Adrenal gland (tissue), 12 donors: ENCODE results near the gene PLXDC2. TPM values are rescaled to one million over a fixed set of nuclear protein-coding genes. Genes with fewer than 3 reads are reported as not detected.

Experiments used
- DNase-seq, 7 donors: peaks; one replicate each; pipeline ENCODE4 v3.0.0-alpha.2; 2019 to 2020
- H3K27ac ChIP-seq, 5 donors: fragments of 200-600 bp; sonication (generic) in 4 of 5; 1 replicate in 3 of 5; 2 replicates in 2 of 5; pipeline versions ENCODE4 v1.5.1 to v1.8.0; 2016 to 2020; ENCODE audit warnings: mild to moderate bottlenecking in 1 of 5
- H3K27me3 ChIP-seq: fragments of 200-600 bp; 2 replicates; pipeline ENCODE4 v1.8.0; 2021
- H3K36me3 ChIP-seq, 2 donors: fragments of 200-600 bp; replicated peaks in 1 of 2; 1 replicate in 1 of 2; 2 replicates in 1 of 2; pipeline versions ENCODE4 v1.5.1 to v1.8.0; 2018 to 2022
- H3K4me1 ChIP-seq, 2 donors: fragments of 200-600 bp; replicated peaks in 1 of 2; 1 replicate in 1 of 2; 2 replicates in 1 of 2; pipeline versions ENCODE4 v1.5.1 to v1.8.0; 2018 to 2021
- H3K4me3 ChIP-seq, 4 donors: fragments of 200-600 bp; sonication (generic) in 3 of 4; one replicate each; pipeline ENCODE4 v1.5.1; 2016 to 2018
- H3K9me3 ChIP-seq, 3 donors: fragments of 200-600 bp; sonication (generic) in 1 of 3; replicated peaks in 1 of 3; 1 replicate in 2 of 3; 2 replicates in 1 of 3; pipeline versions ENCODE4 v1.5.1 to v1.8.0; 2016 to 2021
- POLR2A ChIP-seq, 2 donors: fragments of 450-650 bp; IDR thresholded peaks; one replicate each; pipeline ENCODE4 v1.6.1; 2017; ENCODE audit warnings: antibody characterized with exemption in 2 of 2, mild to moderate bottlenecking in 2 of 2, moderate library complexity in 1 of 2
- WGBS, 4 donors: extraction: QIAGEN DNeasy Blood & Tissue Kit in 2 of 4; methylation state at CpG; one replicate each; pipeline versions ENCODE4 v1.1.5 to v1.1.7; 2013 to 2017; 5-methylcytosine and 5-hydroxymethylcytosine counted together
- intact Hi-C, 2 donors: fragments of 100-400 bp; cut with DNase I; formaldehyde crosslinking; loops; one replicate each; pipeline versions ENCODE4 v1.14.1 to v1.15.0; 2022 to 2023
- polyA plus RNA-seq, 3 donors: library from polyadenylated mRNA; stranded (reverse); fragments of 200-250 nt in 2 of 3; fragments of 350-450 nt in 1 of 3; fragmentation: Illumina TruSeq in 1 of 3; extraction: RNeasy Lipid Tissue Mini Kit (QIAGEN cat#74804) in 1 of 3; gene quantifications; one replicate each; pipeline ENCODE4 v1.2.3, GENCODE V29; 2013 to 2014
- total RNA-seq, 9 donors: library from RNA; depleted of rRNA in 4 of 9; stranded (reverse); fragments of >200 nt in 4 of 9; fragments of 120-200 nt in 1 of 9; fragmentation: NEBNext Ultra II Directional in 1 of 9; extraction: Animal tissue kit (Norgen Biotek cat#: 25700) in 1 of 9; gene quantifications; one replicate each; pipeline versions ENCODE4 v1.1.0 to v1.2.4, GENCODE V29; 2013 to 2023
- TF ChIP-seq, protein P1 (sequence below), 6 experiments: fragments of 450-650 bp in 4 of 6; fragments of 200-600 bp in 2 of 6; sonication (generic) in 1 of 6; IDR thresholded peaks; 1 replicate in 5 of 6; 2 replicates in 1 of 6; pipeline versions ENCODE4 v1.5.1 to v1.8.0; 2016 to 2021; ENCODE audit warnings: antibody characterized with exemption in 6 of 6, mild to moderate bottlenecking in 2 of 6, moderate library complexity in 1 of 6
- donor health status: healthy with polysubstance abuse.
- donor health status: Bipolar disorder and iron deficiency.
- donor health status: DM: yes; HTN: yes; CAD: no.
- donor health status: DM: no; HTN: no; CAD: no.
- donor health status: DM: no; HTN: no; CAD: no.
- donor health status: DM: yes; HTN: yes; CAD: no.

Gene PLXDC2
- total and polyA plus RNA-seq, 12 donors, result 12.1 to 127 (median 75.1) TPM

DNA sequence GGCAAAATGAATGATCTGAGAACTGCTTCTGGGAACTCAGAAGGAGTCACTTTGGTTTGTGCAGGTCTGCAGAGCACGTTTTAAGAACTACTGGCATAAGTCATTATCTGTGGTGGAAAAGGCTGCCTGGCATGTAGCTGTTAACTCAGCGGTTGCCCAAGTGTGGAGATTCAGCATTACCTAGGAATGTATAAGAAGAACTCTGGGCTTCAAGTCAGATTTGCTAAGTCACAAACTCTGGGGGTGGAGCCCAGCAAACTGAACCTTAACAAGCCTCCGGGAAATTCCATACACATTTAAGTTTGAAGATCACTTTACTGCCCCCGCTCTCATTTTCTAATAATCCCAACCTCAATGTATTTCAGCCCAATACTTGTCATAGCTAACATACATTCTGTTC lies 31.1 kb downstream of the PLXDC2 start:
- WGBS, 4 donors, result 72 to 99% (median 88%) methylated on average over 4 of the region's 4 CpGs
- DNase-seq, result no peak
- Histone ChIP-seq H3K4me1 (no peaks in the 10 kb centered on the region), H3K36me3 (no peaks in the 10 kb centered on the region), H3K27ac (no peak overlapping the region), H3K27me3 (no peaks in the 10 kb centered on the region), H3K9me3 (peaks cover 0 to 6% (median 0%) of the 10 kb centered on the region in 3 donors), H3K4me3 (no peak overlapping the region)
- TF ChIP-seq, protein P1, sequence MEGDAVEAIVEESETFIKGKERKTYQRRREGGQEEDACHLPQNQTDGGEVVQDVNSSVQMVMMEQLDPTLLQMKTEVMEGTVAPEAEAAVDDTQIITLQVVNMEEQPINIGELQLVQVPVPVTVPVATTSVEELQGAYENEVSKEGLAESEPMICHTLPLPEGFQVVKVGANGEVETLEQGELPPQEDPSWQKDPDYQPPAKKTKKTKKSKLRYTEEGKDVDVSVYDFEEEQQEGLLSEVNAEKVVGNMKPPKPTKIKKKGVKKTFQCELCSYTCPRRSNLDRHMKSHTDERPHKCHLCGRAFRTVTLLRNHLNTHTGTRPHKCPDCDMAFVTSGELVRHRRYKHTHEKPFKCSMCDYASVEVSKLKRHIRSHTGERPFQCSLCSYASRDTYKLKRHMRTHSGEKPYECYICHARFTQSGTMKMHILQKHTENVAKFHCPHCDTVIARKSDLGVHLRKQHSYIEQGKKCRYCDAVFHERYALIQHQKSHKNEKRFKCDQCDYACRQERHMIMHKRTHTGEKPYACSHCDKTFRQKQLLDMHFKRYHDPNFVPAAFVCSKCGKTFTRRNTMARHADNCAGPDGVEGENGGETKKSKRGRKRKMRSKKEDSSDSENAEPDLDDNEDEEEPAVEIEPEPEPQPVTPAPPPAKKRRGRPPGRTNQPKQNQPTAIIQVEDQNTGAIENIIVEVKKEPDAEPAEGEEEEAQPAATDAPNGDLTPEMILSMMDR (IDR thresholded peaks at IDR 0.05), result no peak
- no peak for TF ChIP-seq POLR2A (IDR thresholded peaks at IDR 0.05)
- intact Hi-C loops, result no loop called here

- DNase-seq, result no peak
- 87 to 92% (median 90%) methylated on average over 7 of the region's 7 CpGs for WGBS, 4 donors
- intact Hi-C loops, result no loop called here
- H3K27me3 ChIP-seq, result no peaks in the 10 kb centered on the region
- peaks cover 0 to 8% of the 10 kb centered on the region in 2 donors for H3K4me1 ChIP-seq
- no peak overlapping the region for H3K27ac ChIP-seq
- H3K4me3 ChIP-seq, result no peak overlapping the region
- no peaks in the 10 kb centered on the region for H3K9me3 ChIP-seq
- no peaks in the 10 kb centered on the region for H3K36me3 ChIP-seq
- TF ChIP-seq, protein P1 (IDR thresholded peaks at IDR 0.05), result no peak
- TF ChIP-seq POLR2A (IDR thresholded peaks at IDR 0.05), result no peak
Measured at GRCh38 chr10:19848226-19848985, 32.2 kb downstream of the PLXDC2 start.

DNA sequence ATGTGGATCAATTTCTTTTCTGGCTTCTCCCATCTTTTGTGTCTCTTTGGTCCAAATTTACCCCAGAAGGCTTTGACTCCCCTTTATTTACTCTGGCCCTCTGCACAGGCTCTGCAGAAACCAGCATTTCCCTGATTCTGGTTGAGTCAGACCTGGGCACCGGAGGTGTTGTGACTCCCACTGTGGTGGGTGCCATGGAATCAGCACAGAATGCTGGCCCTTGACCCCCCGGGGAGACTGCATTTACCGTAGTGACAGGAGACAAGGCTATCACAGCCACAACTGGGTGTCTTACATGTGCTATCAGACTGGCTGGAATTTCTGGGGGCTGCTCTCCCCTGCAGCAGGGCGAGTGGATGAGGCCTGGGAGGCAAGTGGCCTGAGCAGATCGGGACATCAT lies 37.6 kb downstream of the PLXDC2 start:
- 67 to 90% (median 76%) methylated on average over 3 to 5 of the region's 5 CpGs for WGBS, 4 donors
- intact Hi-C loops, result no loop called here
- H3K36me3 ChIP-seq, result no peaks in the 10 kb centered on the region
- no peak for TF ChIP-seq POLR2A (IDR thresholded peaks at IDR 0.05)
- TF ChIP-seq, protein P1 (IDR thresholded peaks at IDR 0.05), result no peak
- peaks cover 0 to 21% of the 10 kb centered on the region in 2 donors for H3K4me1 ChIP-seq
- no peak overlapping the region for H3K27ac ChIP-seq
- no peaks in the 10 kb centered on the region for H3K27me3 ChIP-seq
- no peak overlapping the region for H3K4me3 ChIP-seq
- DNase-seq, result no peak
- H3K9me3 ChIP-seq, result no peaks in the 10 kb centered on the region

DNA sequence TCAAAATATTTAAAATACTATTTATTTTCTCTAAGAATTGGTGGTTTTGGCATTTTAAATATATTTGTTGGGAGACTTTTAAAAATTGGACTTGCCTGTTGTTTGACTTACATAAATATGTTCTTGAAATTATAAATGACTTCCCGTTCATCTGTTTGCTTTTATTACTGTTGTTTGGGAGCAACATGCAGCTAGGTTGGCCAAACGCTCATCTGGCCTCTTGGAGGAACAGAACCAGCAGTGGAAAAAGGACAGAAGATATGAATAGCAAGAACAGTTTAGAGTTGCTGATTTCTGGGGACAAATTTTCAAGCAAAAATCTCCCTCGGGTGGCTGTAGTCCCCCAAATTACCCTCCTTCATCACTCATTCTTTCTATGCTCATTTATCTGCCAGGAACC lies 41.6 kb downstream of the PLXDC2 start:
- no peaks in the 10 kb centered on the region for H3K27me3 ChIP-seq
- intact Hi-C loops, result no loop called here
- no peaks in the 10 kb centered on the region for H3K9me3 ChIP-seq
- H3K4me3 ChIP-seq, result no peak overlapping the region
- DNase-seq, result no peak
- H3K27ac ChIP-seq, result no peak overlapping the region
- peaks cover 0 to 17% of the 10 kb centered on the region in 2 donors for H3K4me1 ChIP-seq
- WGBS, 4 donors, result 75 to 82% (median 79%) methylated on average over 3 of the region's 3 CpGs
- H3K36me3 ChIP-seq, result no peaks in the 10 kb centered on the region
- TF ChIP-seq, protein P1 (IDR thresholded peaks at IDR 0.05), result no peak
- TF ChIP-seq POLR2A (IDR thresholded peaks at IDR 0.05), result no peak
